ENCODE data around the gene LRP1B. TPM values are rescaled to one million over a fixed set of nuclear protein-coding genes. Genes with fewer than 3 reads are reported as not detected.

LRP1B gene
- total and polyA plus RNA-seq, 2 donors from 2014 or later: 0.69 to 1.2 TPM

DNA sequence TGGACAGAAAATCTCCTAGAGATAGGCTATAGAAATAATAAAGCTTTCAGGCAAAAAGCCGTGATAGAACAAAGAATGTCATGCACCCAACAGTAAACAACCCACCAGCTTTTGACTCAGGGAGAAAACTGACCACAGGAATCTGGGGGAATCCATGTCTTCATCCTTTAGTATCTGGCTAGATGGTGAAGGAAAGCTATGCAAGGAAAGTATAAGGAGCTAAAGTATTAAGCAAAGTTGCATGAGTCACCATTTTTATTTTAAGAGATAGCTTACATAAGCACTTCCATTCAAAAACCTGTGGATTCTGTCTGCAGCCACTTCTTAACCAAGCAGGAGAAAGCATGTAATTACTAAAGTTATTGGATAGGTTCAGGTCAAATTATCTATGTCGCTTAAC, 363.8 kb downstream of the LRP1B start:
- Histone ChIP-seq H3K9me3 (ENCODE audit: control insufficient read depth in 2 of 3, insufficient read depth in 1 of 3, low read length in 3 of 3) (no peaks in the 10 kb centered on the region), H3K9ac (ENCODE audit: low read length in 3 of 3) (no peak overlapping the region), H3K4me1 (ENCODE audit: control insufficient read depth in 2 of 3, insufficient read depth in 2 of 3, low read depth in 1 of 3, low read length in 3 of 3) (no peaks in the 10 kb centered on the region), H3K27me3 (ENCODE audit: control insufficient read depth, insufficient read depth, low read length) (no peaks in the 10 kb centered on the region), H3K27ac (ENCODE audit: low read depth in 2 of 2, low read length in 2 of 2) (no peak overlapping the region), H3K36me3 (ENCODE audit: control insufficient read depth in 2 of 3, insufficient read depth in 3 of 3, low read length in 3 of 3) (no peaks in the 10 kb centered on the region), H3K4me3 (ENCODE audit: low read length in 3 of 3) (no peak overlapping the region)
- intact Hi-C loops (cut with DNase I): no loop called here
- DNase-seq (no peak), FAIRE-seq (no peak)
- no peak for TF ChIP-seq CTCF (IDR thresholded peaks at IDR 0.05; ENCODE audit: borderline replicate concordance, extremely low read depth, insufficient read depth)

DNA sequence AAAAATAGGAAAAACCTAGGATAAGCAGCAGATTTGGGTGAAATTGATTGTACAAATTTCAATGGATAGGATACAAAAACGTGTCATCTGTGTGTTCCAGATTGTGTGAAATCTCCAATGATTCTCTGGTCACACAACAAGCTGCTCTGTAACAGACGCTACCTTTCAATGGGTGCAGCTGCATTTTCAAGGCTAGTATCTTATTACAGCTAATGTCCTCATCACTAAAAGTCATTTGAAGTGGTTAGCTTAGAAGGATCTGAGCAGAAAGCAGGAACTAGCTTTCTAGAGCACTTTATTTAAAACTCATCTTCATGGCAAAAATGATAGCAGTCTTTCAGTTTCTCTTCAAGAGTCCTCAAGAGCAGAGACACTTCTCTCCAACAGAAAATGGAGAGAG, 364.6 kb downstream of the LRP1B start:
- H3K36me3 ChIP-seq (ENCODE audit: control insufficient read depth in 2 of 3, insufficient read depth in 3 of 3, low read length in 3 of 3): no peaks in the 10 kb centered on the region
- H3K4me3 ChIP-seq (ENCODE audit: low read length in 3 of 3): no peak overlapping the region
- no peaks in the 10 kb centered on the region for H3K4me1 ChIP-seq (ENCODE audit: control insufficient read depth in 2 of 3, insufficient read depth in 2 of 3, low read depth in 1 of 3, low read length in 3 of 3)
- FAIRE-seq: no peak
- H3K9me3 ChIP-seq (ENCODE audit: control insufficient read depth in 2 of 3, insufficient read depth in 1 of 3, low read length in 3 of 3): no peaks in the 10 kb centered on the region
- H3K9ac ChIP-seq (ENCODE audit: low read length in 3 of 3): no peak overlapping the region
- no peak for DNase-seq
- no peaks in the 10 kb centered on the region for H3K27me3 ChIP-seq (ENCODE audit: control insufficient read depth, insufficient read depth, low read length)
- no peak for TF ChIP-seq CTCF (IDR thresholded peaks at IDR 0.05; ENCODE audit: borderline replicate concordance, extremely low read depth, insufficient read depth)
- H3K27ac ChIP-seq (ENCODE audit: low read depth in 2 of 2, low read length in 2 of 2): no peak overlapping the region
- intact Hi-C loops (cut with DNase I): no loop called here

DNA sequence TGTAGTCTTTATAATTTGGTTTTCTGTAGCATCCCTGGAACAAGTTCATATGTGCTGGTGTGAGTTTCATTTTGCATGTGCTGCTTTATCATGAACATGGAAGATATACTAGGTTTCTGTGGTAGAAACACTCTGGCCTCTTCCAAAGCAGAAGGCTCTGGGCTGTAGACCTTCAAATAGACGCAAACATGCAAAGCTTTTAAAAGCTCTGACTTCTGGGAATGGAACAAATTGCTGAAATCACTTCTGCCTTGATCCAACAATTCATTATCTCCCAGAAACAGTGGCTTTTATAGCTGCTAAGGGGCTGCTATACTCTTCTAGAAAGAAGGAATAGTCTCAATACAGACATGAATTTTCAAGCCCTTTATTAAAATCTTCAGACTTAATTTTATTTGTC, 382.2 kb downstream of the LRP1B start:
- no peaks in the 10 kb centered on the region for H3K4me1 ChIP-seq (ENCODE audit: control insufficient read depth in 2 of 3, insufficient read depth in 2 of 3, low read depth in 1 of 3, low read length in 3 of 3)
- H3K27ac ChIP-seq (ENCODE audit: low read depth in 2 of 2, low read length in 2 of 2): no peak overlapping the region
- intact Hi-C loops (cut with DNase I): no loop called here
- DNase-seq (no peak), FAIRE-seq (no peak)
- H3K27me3 ChIP-seq (ENCODE audit: control insufficient read depth, insufficient read depth, low read length): no peaks in the 10 kb centered on the region
- H3K36me3 ChIP-seq (ENCODE audit: control insufficient read depth in 2 of 3, insufficient read depth in 3 of 3, low read length in 3 of 3): no peaks in the 10 kb centered on the region
- no peak for TF ChIP-seq CTCF (IDR thresholded peaks at IDR 0.05; ENCODE audit: borderline replicate concordance, extremely low read depth, insufficient read depth)
- no peak overlapping the region for H3K9ac ChIP-seq (ENCODE audit: low read length in 3 of 3)
- no peak overlapping the region for H3K4me3 ChIP-seq (ENCODE audit: low read length in 3 of 3)
- no peaks in the 10 kb centered on the region for H3K9me3 ChIP-seq (ENCODE audit: control insufficient read depth in 2 of 3, insufficient read depth in 1 of 3, low read length in 3 of 3)

DNA sequence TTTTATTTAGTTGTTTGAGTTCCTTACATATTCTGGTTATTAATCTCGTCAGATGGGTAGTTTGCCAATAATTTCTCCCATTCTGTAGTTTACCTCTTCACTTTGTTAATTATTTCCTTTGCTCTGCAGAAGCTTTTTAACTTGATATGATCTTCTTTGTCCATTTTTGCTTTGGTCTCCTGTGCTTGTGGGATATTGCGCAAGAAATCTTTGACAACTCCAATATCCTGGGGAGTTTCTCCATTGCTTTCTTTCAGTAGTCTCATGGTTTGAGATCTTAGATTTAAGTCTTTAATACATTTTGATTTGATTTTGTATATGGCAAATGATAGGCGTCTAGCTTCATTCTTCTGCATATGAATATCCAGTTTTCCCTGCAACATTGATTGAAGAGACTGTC, 389.2 kb downstream of the LRP1B start:
- Histone ChIP-seq H3K9me3 (ENCODE audit: control insufficient read depth in 2 of 3, insufficient read depth in 1 of 3, low read length in 3 of 3) (no peaks in the 10 kb centered on the region), H3K4me1 (ENCODE audit: control insufficient read depth in 2 of 3, insufficient read depth in 2 of 3, low read depth in 1 of 3, low read length in 3 of 3) (no peaks in the 10 kb centered on the region), H3K36me3 (ENCODE audit: control insufficient read depth in 2 of 3, insufficient read depth in 3 of 3, low read length in 3 of 3) (no peaks in the 10 kb centered on the region), H3K9ac (ENCODE audit: low read length in 3 of 3) (no peak overlapping the region), H3K4me3 (ENCODE audit: low read length in 3 of 3) (no peak overlapping the region), H3K27ac (ENCODE audit: low read depth in 2 of 2, low read length in 2 of 2) (no peak overlapping the region), H3K27me3 (ENCODE audit: control insufficient read depth, insufficient read depth, low read length) (no peaks in the 10 kb centered on the region)
- no peak for TF ChIP-seq CTCF (IDR thresholded peaks at IDR 0.05; ENCODE audit: borderline replicate concordance, extremely low read depth, insufficient read depth)
- intact Hi-C loops (cut with DNase I): no loop called here
- DNase-seq (no peak), FAIRE-seq (no peak)
